ENCODE results near the gene ERC1. TPM values are rescaled to one million over a fixed set of nuclear protein-coding genes. Genes with fewer than 3 reads are reported as not detected.
"Not testable (repeated sequence)": the region's sequence is repeated elsewhere in the genome, so short reads cannot be mapped to it uniquely, and the experiment has no call there.

The ERC1 gene
- total RNA-seq, 4 donors from 2014 or later: 28.9 to 106 (median 43.6) TPM

- Histone ChIP-seq H3K27ac (no peak overlapping the region), H3K36me3 (no peaks in the 10 kb centered on the region), H3K27me3 (no peaks in the 10 kb centered on the region), H3K4me3 (no peak overlapping the region), H3K9me3 (no peaks in the 10 kb centered on the region), H3K4me1 (no peaks in the 10 kb centered on the region)
- no peak for DNase-seq
- no peak for TF ChIP-seq POLR2A (IDR thresholded peaks at IDR 0.05)
- no peak for TF ChIP-seq CTCF (IDR thresholded peaks at IDR 0.05)
- intact Hi-C loops (cut with DNase I; ENCODE audit: low total_unique reads): no loop called here
Measured at GRCh38 chr12:1091350-1091749, 100.3 kb downstream of the ERC1 start.

GRCh38 chr12:1093166-1093751 lies 102.2 kb downstream of the ERC1 start:
- no peak overlapping the region for H3K4me3 ChIP-seq
- DNase-seq: no peak
- H3K9me3 ChIP-seq: no peaks in the 10 kb centered on the region
- H3K27ac ChIP-seq: no peak overlapping the region
- TF ChIP-seq POLR2A (IDR thresholded peaks at IDR 0.05): no peak
- TF ChIP-seq CTCF (IDR thresholded peaks at IDR 0.05): peak; percentile 45 to 74 (median 72)
- intact Hi-C loops (cut with DNase I; ENCODE audit: low total_unique reads): no loop called here
- no peaks in the 10 kb centered on the region for H3K27me3 ChIP-seq
- H3K36me3 ChIP-seq: no peaks in the 10 kb centered on the region
- no peaks in the 10 kb centered on the region for H3K4me1 ChIP-seq

GRCh38 chr12:1094714-1095113 lies 103.7 kb downstream of the ERC1 start:
- no peak overlapping the region for H3K27ac ChIP-seq
- intact Hi-C loops (cut with DNase I; ENCODE audit: low total_unique reads): no loop called here
- no peak overlapping the region for H3K4me3 ChIP-seq
- no peaks in the 10 kb centered on the region for H3K4me1 ChIP-seq
- no peaks in the 10 kb centered on the region for H3K27me3 ChIP-seq
- no peaks in the 10 kb centered on the region for H3K9me3 ChIP-seq
- DNase-seq: no peak
- TF ChIP-seq CTCF (IDR thresholded peaks at IDR 0.05): no peak
- TF ChIP-seq POLR2A (IDR thresholded peaks at IDR 0.05): no peak
- H3K36me3 ChIP-seq: no peaks in the 10 kb centered on the region

- Histone ChIP-seq H3K36me3 (no peaks in the 10 kb centered on the region), H3K27ac (no peak overlapping the region), H3K9me3 (no peaks in the 10 kb centered on the region), H3K27me3 (no peaks in the 10 kb centered on the region), H3K4me3 (no peak overlapping the region), H3K4me1 (no peaks in the 10 kb centered on the region)
- no peak for DNase-seq
- TF ChIP-seq POLR2A (IDR thresholded peaks at IDR 0.05): no peak
- no peak for TF ChIP-seq CTCF (IDR thresholded peaks at IDR 0.05)
- intact Hi-C loops (cut with DNase I; ENCODE audit: low total_unique reads): no loop called here
Measured at GRCh38 chr12:1099158-1099557, 108.1 kb downstream of the ERC1 start.

GRCh38 chr12:1099618-1100017 lies 108.6 kb downstream of the ERC1 start:
- H3K4me3 ChIP-seq; H3K27me3 ChIP-seq; H3K9me3 ChIP-seq; H3K4me1 ChIP-seq; intact Hi-C loops (cut with DNase I; ENCODE audit: low total_unique reads); H3K36me3 ChIP-seq; H3K27ac ChIP-seq; DNase-seq: not testable (repeated sequence)

- H3K27me3 ChIP-seq: no peaks in the 10 kb centered on the region
- no peaks in the 10 kb centered on the region for H3K36me3 ChIP-seq
- intact Hi-C loops (cut with DNase I; ENCODE audit: low total_unique reads): no loop called here
- TF ChIP-seq POLR2A (IDR thresholded peaks at IDR 0.05): no peak
- no peak for TF ChIP-seq CTCF (IDR thresholded peaks at IDR 0.05)
- H3K9me3 ChIP-seq: no peaks in the 10 kb centered on the region
- no peak overlapping the region for H3K27ac ChIP-seq
- DNase-seq: no peak
- no peaks in the 10 kb centered on the region for H3K4me1 ChIP-seq
- H3K4me3 ChIP-seq: no peak overlapping the region
Measured at GRCh38 chr12:1102115-1102514, 111.1 kb downstream of the ERC1 start.

Data from uterus (tissue), 4 donors.